Measurements from ENCODE around the gene OLFML2B.

DNA sequence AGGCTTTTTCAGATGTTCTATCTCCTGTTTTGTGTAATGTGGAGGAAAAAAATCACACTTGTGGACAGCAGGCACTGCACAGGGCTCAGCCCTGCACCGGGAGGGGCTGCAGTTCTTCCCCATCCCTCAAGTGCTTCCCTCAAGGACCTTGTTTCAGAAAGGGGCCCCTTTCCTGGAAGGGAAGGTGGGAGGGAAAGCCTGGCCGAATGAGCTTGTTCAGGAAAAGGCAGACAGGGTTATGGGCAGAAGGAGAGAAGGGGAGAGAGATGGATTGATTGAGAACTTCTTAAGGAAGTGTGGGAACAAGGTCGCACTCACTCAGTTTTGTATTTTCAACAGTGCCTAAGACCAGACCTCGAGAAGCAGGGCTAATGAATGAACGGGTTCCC is 41.2 kb downstream of the OLFML2B start:
- TF ChIP-seq, protein P1, sequence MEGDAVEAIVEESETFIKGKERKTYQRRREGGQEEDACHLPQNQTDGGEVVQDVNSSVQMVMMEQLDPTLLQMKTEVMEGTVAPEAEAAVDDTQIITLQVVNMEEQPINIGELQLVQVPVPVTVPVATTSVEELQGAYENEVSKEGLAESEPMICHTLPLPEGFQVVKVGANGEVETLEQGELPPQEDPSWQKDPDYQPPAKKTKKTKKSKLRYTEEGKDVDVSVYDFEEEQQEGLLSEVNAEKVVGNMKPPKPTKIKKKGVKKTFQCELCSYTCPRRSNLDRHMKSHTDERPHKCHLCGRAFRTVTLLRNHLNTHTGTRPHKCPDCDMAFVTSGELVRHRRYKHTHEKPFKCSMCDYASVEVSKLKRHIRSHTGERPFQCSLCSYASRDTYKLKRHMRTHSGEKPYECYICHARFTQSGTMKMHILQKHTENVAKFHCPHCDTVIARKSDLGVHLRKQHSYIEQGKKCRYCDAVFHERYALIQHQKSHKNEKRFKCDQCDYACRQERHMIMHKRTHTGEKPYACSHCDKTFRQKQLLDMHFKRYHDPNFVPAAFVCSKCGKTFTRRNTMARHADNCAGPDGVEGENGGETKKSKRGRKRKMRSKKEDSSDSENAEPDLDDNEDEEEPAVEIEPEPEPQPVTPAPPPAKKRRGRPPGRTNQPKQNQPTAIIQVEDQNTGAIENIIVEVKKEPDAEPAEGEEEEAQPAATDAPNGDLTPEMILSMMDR (IDR thresholded peaks at IDR 0.05), result no peak
- no peak for TF ChIP-seq EP300 (IDR thresholded peaks at IDR 0.05)
